Motor neuron (in vitro differentiated cells): Measurements from ENCODE around the gene PIGO. TPM values are rescaled to one million over a fixed set of nuclear protein-coding genes. Genes with fewer than 3 reads are reported as not detected.

Experiments used
- ATAC-seq, 8 experiments: fragments of 200-7000 bp; cut with Tn5 transposase; replicated peaks in 6 of 8; 2 replicates each; pipeline ENCODE4 v1.8.0; 2021; ENCODE audit warnings: mild to moderate bottlenecking in 8 of 8, moderate library complexity in 8 of 8
- H3K27ac ChIP-seq, 2 donors: fragments of 250-450 bp; sonication (Bioruptor Pico); 2 replicates each; pipeline ENCODE4 v1.9.0; 2021; ENCODE audit warnings: antibody characterized with exemption in 2 of 2, mild to moderate bottlenecking in 2 of 2, moderate library complexity in 1 of 2
- H3K4me1 ChIP-seq, 2 donors: fragments of 250-450 bp; sonication (Bioruptor Pico); replicated peaks in 1 of 2; 2 replicates each; pipeline ENCODE4 v1.6.1; 2021; ENCODE audit warnings: antibody characterized with exemption in 2 of 2, mild to moderate bottlenecking in 2 of 2, moderate library complexity in 1 of 2
- H3K4me3 ChIP-seq, 5 donors: fragments of 250-450 bp; sonication (Bioruptor Pico); 2 replicates each; pipeline ENCODE4 v1.9.0; 2021; ENCODE audit warnings: antibody characterized with exemption in 5 of 5, mild to moderate bottlenecking in 5 of 5, moderate library complexity in 4 of 5
- WGBS, 10 experiments: fragments of 450-650 bp; shearing (Covaris generic); methylation state at CpG; one replicate each; pipeline ENCODE4 v1.0.0; 2022; 5-methylcytosine and 5-hydroxymethylcytosine counted together
- in situ Hi-C, 9 experiments: fragments of 400-800 bp; cut with MboI; loops; one replicate each; pipeline ENCODE4 v1.15.0; 2021; ENCODE audit warnings: low sequenced_read_pairs in 9 of 9, low pct_unique_long_range_greater_than_20kb in 2 of 9; ENCODE audit not compliant: unreplicated experiment in 9 of 9
- total RNA-seq, 8 experiments: library from RNA; unstranded; fragments of 300-600 nt; gene quantifications; 2 replicates each; pipeline versions ENCODE4 v1.2.3 to v1.2.4, GENCODE V29; 2022

Gene PIGO
- total RNA-seq, 8 experiments from 2014 or later = 7.8 to 27.0 (median 12.7) TPM

- Histone ChIP-seq H3K4me1 (peaks cover 20 to 25% of the 10 kb centered on the region in 2 donors), H3K4me3 (peak overlapping the region in 2 of 5 donors; percentile 26 to 83), H3K27ac (peak overlapping the region in 1 of 2 donors; percentile 59)
- ATAC-seq = no peak
- in situ Hi-C loops = loop anchor here in 4 of 9 experiments (10.0 to 25.0 kb wide), 4 partner anchors 142 to 375 kb away; partner anchors contain the start of gene RUSC2 (in 3 of the 4)
- 0 to 100% (median 79%) methylated on average over 1 to 2 of the region's 3 CpGs; no CpG with 5 or more reads in 2 of the 10 experiments for WGBS, 10 experiments
These were observed 16.0 kb upstream of the PIGO start for GRCh38 chr9:35112257-35113020.

GRCh38 chr9:35111001-35111933 is 14.9 kb upstream of the PIGO start:
- 0 to 7% (median 0%) methylated on average over 1 to 3 of the region's 57 CpGs; no CpG with 5 or more reads in 4 of the 10 experiments for WGBS, 10 experiments
- peak overlapping the region; percentile 2 to 59 for H3K27ac ChIP-seq
- H3K4me1 ChIP-seq = peaks cover 20 to 22% of the 10 kb centered on the region in 2 donors
- H3K4me3 ChIP-seq = peak overlapping the region; percentile 49 to 83 (median 66)
- ATAC-seq = peak; percentile 40 to 62 (median 54)
- in situ Hi-C loops = loop anchor here in 4 of 9 experiments (10.0 to 25.0 kb wide), 4 partner anchors 144 to 376 kb away; partner anchors contain the start of gene RUSC2 (in 3 of the 4)

- H3K27ac ChIP-seq = no peak overlapping the region
- WGBS, 10 experiments = 0 to 90% (median 73%) methylated on average over 1 to 2 of the region's 3 CpGs; no CpG with 5 or more reads in 7 of the 10 experiments
- H3K4me3 ChIP-seq = peak overlapping the region in 3 of 5 donors; percentile 66 to 83 (median 71)
- H3K4me1 ChIP-seq = peaks cover 20 to 22% of the 10 kb centered on the region in 2 donors
- no peak for ATAC-seq
- in situ Hi-C loops = loop anchor here in 4 of 9 experiments (10.0 to 25.0 kb wide), 4 partner anchors 144 to 377 kb away; partner anchors contain the start of gene RUSC2 (in 3 of the 4)
These were observed 14.0 kb upstream of the PIGO start for GRCh38 chr9:35110327-35110761.

- in situ Hi-C loops = loop anchor here in 4 of 9 experiments (25.0 kb wide), 3 partner anchors 153 to 378 kb away; partner anchors contain the start of gene RUSC2 (in 3 of the 4)
- Histone ChIP-seq H3K27ac (no peak overlapping the region), H3K4me1 (peaks cover 25 to 29% of the 10 kb centered on the region in 2 donors), H3K4me3 (no peak overlapping the region)
- ATAC-seq = no peak
- WGBS, 10 experiments = 40 to 100% (median 89%) methylated on average over 1 to 7 of the region's 8 CpGs; no CpG with 5 or more reads in 2 of the 10 experiments
These were observed 12.7 kb upstream of the PIGO start for GRCh38 chr9:35108946-35109575.

- Histone ChIP-seq H3K4me3 (no peak overlapping the region), H3K4me1 (peaks cover 27 to 32% of the 10 kb centered on the region in 2 donors), H3K27ac (no peak overlapping the region)
- in situ Hi-C loops = loop anchor here in 4 of 9 experiments (25.0 kb wide), 3 partner anchors 154 to 379 kb away; partner anchors contain the start of gene RUSC2 (in 3 of the 4)
- ATAC-seq = no peak
- WGBS, 10 experiments = 93 to 96% methylated on average over 3 to 6 of the region's 6 CpGs; no CpG with 5 or more reads in 8 of the 10 experiments
These were observed 12.1 kb upstream of the PIGO start for GRCh38 chr9:35108461-35108860.

- 60 to 100% (median 87%) methylated on average over 1 to 3 of the region's 18 CpGs; no CpG with 5 or more reads in 6 of the 10 experiments for WGBS, 10 experiments
- H3K4me3 ChIP-seq = no peak overlapping the region
- peaks cover 20 to 24% of the 10 kb centered on the region in 2 donors for H3K4me1 ChIP-seq
- no peak for ATAC-seq
- in situ Hi-C loops = loop anchor here in 4 of 9 experiments (25.0 kb wide), 3 partner anchors 155 to 380 kb away; partner anchors contain the start of gene RUSC2 (in 3 of the 4)
- no peak overlapping the region for H3K27ac ChIP-seq
These were observed 11.2 kb upstream of the PIGO start for GRCh38 chr9:35107297-35108290.

- in situ Hi-C loops = loop anchor here in 4 of 9 experiments (25.0 kb wide), 3 partner anchors 156 to 381 kb away; partner anchors contain the start of gene RUSC2 (in 3 of the 4)
- 60 to 100% (median 84%) methylated on average over 1 to 5 of the region's 7 CpGs; no CpG with 5 or more reads in 4 of the 10 experiments for WGBS, 10 experiments
- Histone ChIP-seq H3K4me1 (peaks cover 23 to 24% of the 10 kb centered on the region in 2 donors), H3K27ac (no peak overlapping the region), H3K4me3 (no peak overlapping the region)
- no peak for ATAC-seq
These were observed 9.9 kb upstream of the PIGO start for GRCh38 chr9:35106343-35106730.

GRCh38 chr9:35105571-35106342 is 9.4 kb upstream of the PIGO start:
- Histone ChIP-seq H3K27ac (no peak overlapping the region), H3K4me1 (peaks cover 23% of the 10 kb centered on the region in 2 donors), H3K4me3 (no peak overlapping the region)
- in situ Hi-C loops = loop anchor here in 4 of 9 experiments (25.0 kb wide), 3 partner anchors 157 to 382 kb away; partner anchors contain the start of gene RUSC2 (in 3 of the 4)
- no peak for ATAC-seq
- 90 to 100% (median 100%) methylated on average over 2 to 10 of the region's 13 CpGs; no CpG with 5 or more reads in 3 of the 10 experiments for WGBS, 10 experiments

- 86 to 100% (median 93%) methylated on average over 1 to 8 of the region's 12 CpGs; no CpG with 5 or more reads in 4 of the 10 experiments for WGBS, 10 experiments
- peaks cover 17 to 18% of the 10 kb centered on the region in 2 donors for H3K4me1 ChIP-seq
- ATAC-seq = no peak
- H3K27ac ChIP-seq = no peak overlapping the region
- H3K4me3 ChIP-seq = no peak overlapping the region
- in situ Hi-C loops = loop anchor here in 4 of 9 experiments (25.0 kb wide), 3 partner anchors 157 to 382 kb away; partner anchors contain the start of gene RUSC2 (in 3 of the 4)
These were observed 8.7 kb upstream of the PIGO start for GRCh38 chr9:35105126-35105525.

GRCh38 chr9:35104586-35104985 is 8.2 kb upstream of the PIGO start:
- in situ Hi-C loops = loop anchor here in 4 of 9 experiments (25.0 kb wide), 3 partner anchors 158 to 383 kb away; partner anchors contain the start of gene RUSC2 (in 3 of the 4)
- Histone ChIP-seq H3K4me3 (no peak overlapping the region), H3K27ac (peak overlapping the region in 1 of 2 donors; percentile 83), H3K4me1 (peaks cover 17 to 18% of the 10 kb centered on the region in 2 donors)
- 71 to 100% (median 100%) methylated on average over 1 to 3 of the region's 4 CpGs; no CpG with 5 or more reads in 6 of the 10 experiments for WGBS, 10 experiments
- no peak for ATAC-seq
